KMS-11 (cell line): Measurements from ENCODE around the gene ZNF521.

ENCODE experiments used
- H2AFZ ChIP-seq: fragments of 200-600 bp; sonication (generic); 2 replicates; pipeline ENCODE4 v1.6.1; 2016; ENCODE audit warnings: antibody characterized with exemption, mixed run types, low read depth
- H3K27ac ChIP-seq: fragments of 200-600 bp; sonication (generic); 2 replicates; pipeline ENCODE4 v1.6.1; 2016; ENCODE audit warnings: mild to moderate bottlenecking, mixed run types
- H3K27me3 ChIP-seq: fragments of 200-600 bp; sonication (generic); 2 replicates; pipeline ENCODE4 v1.6.1; 2017; ENCODE audit warnings: mild to moderate bottlenecking, low read depth, mixed run types, moderate library complexity; ENCODE audit not compliant: insufficient read depth
- H3K36me3 ChIP-seq: fragments of 200-600 bp; sonication (generic); 2 replicates; pipeline ENCODE4 v1.6.1; 2017; ENCODE audit warnings: mild to moderate bottlenecking, mixed run types; ENCODE audit not compliant: insufficient read depth
- H3K4me1 ChIP-seq: fragments of 200-600 bp; sonication (generic); 2 replicates; pipeline ENCODE4 v1.6.1; 2016; ENCODE audit warnings: mild to moderate bottlenecking, low read depth, mixed run types; ENCODE audit not compliant: poor library complexity, severe bottlenecking
- H3K4me2 ChIP-seq: fragments of 200-600 bp; sonication (generic); 2 replicates; pipeline ENCODE4 v1.7.0; 2016; ENCODE audit warnings: mild to moderate bottlenecking, mixed run types
- H3K4me3 ChIP-seq: fragments of 200-600 bp; sonication (generic); IDR thresholded peaks from 2 replicates; pipeline ENCODE4 v1.6.1; 2017; ENCODE audit warnings: low read depth, low read length, mixed read lengths; ENCODE audit not compliant: insufficient read depth
- H3K79me2 ChIP-seq: fragments of 200-600 bp; sonication (generic); 2 replicates; pipeline ENCODE4 v1.6.1; 2016; ENCODE audit warnings: low read depth, mixed run types; ENCODE audit not compliant: insufficient read depth
- H3K9ac ChIP-seq: fragments of 200-600 bp; sonication (generic); 2 replicates; pipeline ENCODE4 v1.6.1; 2016; ENCODE audit warnings: mild to moderate bottlenecking, mixed run types
- H4K20me1 ChIP-seq: fragments of 200-600 bp; sonication (generic); 2 replicates; pipeline ENCODE4 v1.6.1; 2016; ENCODE audit warnings: mild to moderate bottlenecking, mixed run types; ENCODE audit not compliant: insufficient read depth
- TF ChIP-seq, protein P1 (sequence below): fragments of 200-600 bp; sonication (generic); conservative IDR thresholded peaks from 2 replicates; pipeline ENCODE4 v1.6.1; 2017; ENCODE audit warnings: low read depth, mild to moderate bottlenecking, antibody characterized with exemption, low read length, moderate library complexity, mixed read lengths

ZNF521 gene

GRCh38 chr18:25029802-25030201 lies 322.2 kb downstream of the ZNF521 start:
- Histone ChIP-seq H3K9ac (no peak overlapping the region), H3K4me1 (no peaks in the 10 kb centered on the region), H3K4me2 (no peak overlapping the region), H3K4me3 (no peak overlapping the region), H3K27me3 (no peaks in the 10 kb centered on the region), H3K79me2 (no peaks in the 10 kb centered on the region), H3K27ac (no peak overlapping the region), H3K36me3 (no peaks in the 10 kb centered on the region), H4K20me1 (no peaks in the 10 kb centered on the region), H2AFZ (no peak overlapping the region)
- TF ChIP-seq, protein P1, sequence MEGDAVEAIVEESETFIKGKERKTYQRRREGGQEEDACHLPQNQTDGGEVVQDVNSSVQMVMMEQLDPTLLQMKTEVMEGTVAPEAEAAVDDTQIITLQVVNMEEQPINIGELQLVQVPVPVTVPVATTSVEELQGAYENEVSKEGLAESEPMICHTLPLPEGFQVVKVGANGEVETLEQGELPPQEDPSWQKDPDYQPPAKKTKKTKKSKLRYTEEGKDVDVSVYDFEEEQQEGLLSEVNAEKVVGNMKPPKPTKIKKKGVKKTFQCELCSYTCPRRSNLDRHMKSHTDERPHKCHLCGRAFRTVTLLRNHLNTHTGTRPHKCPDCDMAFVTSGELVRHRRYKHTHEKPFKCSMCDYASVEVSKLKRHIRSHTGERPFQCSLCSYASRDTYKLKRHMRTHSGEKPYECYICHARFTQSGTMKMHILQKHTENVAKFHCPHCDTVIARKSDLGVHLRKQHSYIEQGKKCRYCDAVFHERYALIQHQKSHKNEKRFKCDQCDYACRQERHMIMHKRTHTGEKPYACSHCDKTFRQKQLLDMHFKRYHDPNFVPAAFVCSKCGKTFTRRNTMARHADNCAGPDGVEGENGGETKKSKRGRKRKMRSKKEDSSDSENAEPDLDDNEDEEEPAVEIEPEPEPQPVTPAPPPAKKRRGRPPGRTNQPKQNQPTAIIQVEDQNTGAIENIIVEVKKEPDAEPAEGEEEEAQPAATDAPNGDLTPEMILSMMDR, result no peak

- H3K4me2 ChIP-seq, result no peak overlapping the region
- H3K36me3 ChIP-seq, result no peaks in the 10 kb centered on the region
- H3K4me3 ChIP-seq, result no peak overlapping the region
- H3K4me1 ChIP-seq, result no peaks in the 10 kb centered on the region
- TF ChIP-seq, protein P1, result no peak
- H2AFZ ChIP-seq, result no peak overlapping the region
- no peak overlapping the region for H3K9ac ChIP-seq
- no peaks in the 10 kb centered on the region for H3K79me2 ChIP-seq
- H3K27me3 ChIP-seq, result no peaks in the 10 kb centered on the region
- no peaks in the 10 kb centered on the region for H4K20me1 ChIP-seq
- no peak overlapping the region for H3K27ac ChIP-seq
Observed at GRCh38 chr18:25019931-25020330, 332.0 kb downstream of the ZNF521 start.

- Histone ChIP-seq H4K20me1 (no peaks in the 10 kb centered on the region), H3K27ac (no peak overlapping the region), H2AFZ (no peak overlapping the region), H3K9ac (no peak overlapping the region), H3K4me2 (no peak overlapping the region), H3K79me2 (no peaks in the 10 kb centered on the region), H3K4me1 (no peaks in the 10 kb centered on the region), H3K36me3 (no peaks in the 10 kb centered on the region), H3K4me3 (no peak overlapping the region), H3K27me3 (no peaks in the 10 kb centered on the region)
- TF ChIP-seq, protein P1, result no peak
Observed at GRCh38 chr18:25019086-25019860, 332.7 kb downstream of the ZNF521 start.

DNA sequence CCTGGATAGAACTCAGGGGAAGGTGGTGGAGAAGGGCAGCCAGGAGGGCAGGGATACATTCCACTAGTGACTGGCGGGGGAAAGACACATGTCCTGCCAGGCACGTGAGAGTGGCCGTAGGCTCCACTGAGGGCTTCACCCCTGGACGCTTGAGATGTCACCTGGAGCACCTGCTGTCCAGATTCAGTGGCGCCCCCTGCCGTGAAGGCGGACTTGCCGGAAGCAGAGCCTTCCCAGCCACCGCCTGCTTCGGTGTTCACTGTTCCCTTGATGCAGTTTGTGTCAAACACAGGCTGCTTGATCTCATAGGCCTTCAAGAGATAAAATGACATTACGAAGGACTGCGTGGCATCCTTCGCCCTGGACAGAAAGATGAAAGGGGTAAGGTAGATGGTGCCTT lies 335.3 kb downstream of the ZNF521 start:
- H2AFZ ChIP-seq, result no peak overlapping the region
- H4K20me1 ChIP-seq, result no peaks in the 10 kb centered on the region
- no peak overlapping the region for H3K9ac ChIP-seq
- no peaks in the 10 kb centered on the region for H3K79me2 ChIP-seq
- H3K36me3 ChIP-seq, result no peaks in the 10 kb centered on the region
- H3K27me3 ChIP-seq, result no peaks in the 10 kb centered on the region
- TF ChIP-seq, protein P1, result no peak
- H3K4me1 ChIP-seq, result no peaks in the 10 kb centered on the region
- H3K27ac ChIP-seq, result no peak overlapping the region
- no peak overlapping the region for H3K4me3 ChIP-seq
- H3K4me2 ChIP-seq, result no peak overlapping the region
